ENCODE measurements around the gene CRY1.

GRCh38 chr12:107127482-107128430 is 34.4 kb upstream of the CRY1 start:
- TF ChIP-seq CTCF (optimal IDR thresholded peaks at IDR 0.05 in 1 of 3, IDR thresholded peaks at IDR 0.05 in 1 of 3, conservative IDR thresholded peaks at IDR 0.05 in 1 of 3; ENCODE audit: extremely low read depth in 1 of 3, insufficient read depth in 2 of 3, low read length in 3 of 3) (no peak), EZH2 (IDR thresholded peaks at IDR 0.05; ENCODE audit: low read length) (no peak)
